ENCODE measurements around the gene SHOC2.
A peak's percentile ranks its signal among the peaks of the same experiment; 100 is the strongest.

Gene SHOC2

GRCh38 chr10:110883924-110884323 is 35.5 kb upstream of the SHOC2 start:
- no peak for DNase-seq (ENCODE audit: low read depth)
- TF ChIP-seq, protein P1, sequence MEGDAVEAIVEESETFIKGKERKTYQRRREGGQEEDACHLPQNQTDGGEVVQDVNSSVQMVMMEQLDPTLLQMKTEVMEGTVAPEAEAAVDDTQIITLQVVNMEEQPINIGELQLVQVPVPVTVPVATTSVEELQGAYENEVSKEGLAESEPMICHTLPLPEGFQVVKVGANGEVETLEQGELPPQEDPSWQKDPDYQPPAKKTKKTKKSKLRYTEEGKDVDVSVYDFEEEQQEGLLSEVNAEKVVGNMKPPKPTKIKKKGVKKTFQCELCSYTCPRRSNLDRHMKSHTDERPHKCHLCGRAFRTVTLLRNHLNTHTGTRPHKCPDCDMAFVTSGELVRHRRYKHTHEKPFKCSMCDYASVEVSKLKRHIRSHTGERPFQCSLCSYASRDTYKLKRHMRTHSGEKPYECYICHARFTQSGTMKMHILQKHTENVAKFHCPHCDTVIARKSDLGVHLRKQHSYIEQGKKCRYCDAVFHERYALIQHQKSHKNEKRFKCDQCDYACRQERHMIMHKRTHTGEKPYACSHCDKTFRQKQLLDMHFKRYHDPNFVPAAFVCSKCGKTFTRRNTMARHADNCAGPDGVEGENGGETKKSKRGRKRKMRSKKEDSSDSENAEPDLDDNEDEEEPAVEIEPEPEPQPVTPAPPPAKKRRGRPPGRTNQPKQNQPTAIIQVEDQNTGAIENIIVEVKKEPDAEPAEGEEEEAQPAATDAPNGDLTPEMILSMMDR (IDR thresholded peaks at IDR 0.05; ENCODE audit: low read depth, low read length, missing control alignments) = no peak
- in situ Hi-C loops (cut with HindIII; ENCODE audit: low sequenced_read_pairs) = loop anchor here (25.0 kb wide), 2 partner anchors 147 to 572 kb away; partner anchors contain the start of gene SMNDC1
- no peak overlapping the region for H3K4me3 ChIP-seq (ENCODE audit: low read depth, low read length)

DNA sequence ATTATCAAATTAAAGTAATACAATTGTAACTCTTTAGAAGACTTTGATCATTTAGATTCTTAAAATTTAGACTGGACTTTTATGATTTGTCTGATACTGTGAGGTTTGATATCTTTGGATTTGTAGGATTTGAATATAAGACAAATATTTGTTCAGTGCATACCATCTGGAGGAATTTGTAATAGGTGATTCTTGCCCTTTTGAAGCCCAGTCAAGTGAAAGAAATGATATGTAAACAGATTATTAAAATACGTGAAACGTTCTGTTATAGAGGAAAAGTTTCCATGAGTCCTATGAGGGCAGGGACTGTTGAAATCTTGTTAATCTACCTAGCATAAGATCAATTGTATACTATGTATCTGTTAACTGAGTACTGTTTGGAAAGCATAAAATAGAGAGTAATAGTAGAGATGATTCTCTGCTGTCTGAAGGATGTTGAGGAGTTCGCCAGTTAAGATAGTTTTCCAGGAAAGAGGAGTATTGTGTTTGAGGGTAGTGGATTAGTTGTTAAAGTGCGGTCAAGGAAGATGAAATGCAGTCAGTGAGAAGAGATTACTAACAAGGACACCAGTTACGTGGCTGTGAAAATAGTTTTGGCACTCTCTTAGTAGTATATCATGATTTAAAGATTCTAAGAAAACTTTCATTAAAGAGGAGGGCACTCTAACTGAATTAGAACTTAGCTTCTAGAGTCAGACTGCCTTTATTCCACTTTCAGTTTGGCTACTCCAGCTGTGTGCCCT is 33.3 kb upstream of the SHOC2 start:
- TF ChIP-seq, protein P1 (IDR thresholded peaks at IDR 0.05; ENCODE audit: low read depth, low read length, missing control alignments) = no peak
- DNase-seq (ENCODE audit: low read depth) = no peak
- H3K4me3 ChIP-seq (ENCODE audit: low read depth, low read length) = no peak overlapping the region
- in situ Hi-C loops (cut with HindIII; ENCODE audit: low sequenced_read_pairs) = loop anchor here (25.0 kb wide), 2 partner anchors 149 to 574 kb away; partner anchors contain the start of gene SMNDC1

GRCh38 chr10:110887560-110887959 is 31.8 kb upstream of the SHOC2 start:
- in situ Hi-C loops (cut with HindIII; ENCODE audit: low sequenced_read_pairs) = loop anchor here (25.0 kb wide), 2 partner anchors 150 to 575 kb away; partner anchors contain the start of gene SMNDC1
- TF ChIP-seq, protein P1 (IDR thresholded peaks at IDR 0.05; ENCODE audit: low read depth, low read length, missing control alignments) = no peak
- no peak for DNase-seq (ENCODE audit: low read depth)

DNA sequence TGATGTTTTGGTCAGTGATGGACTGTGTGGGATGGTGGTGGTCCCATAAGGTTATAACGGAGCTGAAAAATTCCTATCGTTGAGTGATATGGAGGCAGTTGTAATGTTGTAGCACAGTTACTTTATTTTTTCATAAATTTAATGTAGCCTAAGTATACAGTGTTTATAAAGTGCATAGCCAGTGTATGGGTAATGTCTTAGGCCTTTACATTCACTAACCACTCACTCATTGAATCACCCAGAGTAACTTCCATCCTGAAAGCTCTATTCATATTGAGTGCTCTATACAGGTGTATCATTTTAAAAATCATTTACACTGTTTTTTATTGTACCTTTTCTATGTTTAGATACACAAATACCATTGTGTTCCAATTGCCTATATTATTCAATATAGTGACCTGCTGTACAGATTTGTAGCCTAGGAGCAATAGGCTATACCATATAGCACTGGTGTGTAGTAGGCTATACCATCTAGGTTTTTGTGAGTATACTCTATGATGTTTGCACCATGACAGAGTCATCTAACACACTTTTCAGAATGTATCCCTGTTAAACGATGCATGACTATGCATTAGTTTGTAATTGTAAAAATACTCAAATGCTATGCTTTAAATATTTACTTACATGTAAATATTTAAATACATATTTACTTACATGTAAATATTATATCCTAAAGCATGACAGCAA is 26.7 kb upstream of the SHOC2 start:
- in situ Hi-C loops (cut with HindIII; ENCODE audit: low sequenced_read_pairs) = loop anchor here (25.0 kb wide), 2 partner anchors 155 to 580 kb away; partner anchors contain the start of gene SMNDC1
- no peak for DNase-seq (ENCODE audit: low read depth)
- TF ChIP-seq, protein P1 (IDR thresholded peaks at IDR 0.05; ENCODE audit: low read depth, low read length, missing control alignments) = no peak
- no peak overlapping the region for H3K4me3 ChIP-seq (ENCODE audit: low read depth, low read length)

More at GRCh38 chr10:110887560-110887959, 31.8 kb upstream of the SHOC2 start:
- H3K4me3 ChIP-seq (ENCODE audit: low read depth, low read length) = no peak overlapping the region

GRCh38 chr10:110893559-110894179 is 25.7 kb upstream of the SHOC2 start:
- TF ChIP-seq, protein P1 (IDR thresholded peaks at IDR 0.05; ENCODE audit: low read depth, low read length, missing control alignments) = peak; percentile 39
- H3K4me3 ChIP-seq (ENCODE audit: low read depth, low read length) = no peak overlapping the region
- in situ Hi-C loops (cut with HindIII; ENCODE audit: low sequenced_read_pairs) = loop anchor here (25.0 kb wide), 2 partner anchors 156 to 581 kb away; partner anchors contain the start of gene SMNDC1
- DNase-seq (ENCODE audit: low read depth) = no peak

DNA sequence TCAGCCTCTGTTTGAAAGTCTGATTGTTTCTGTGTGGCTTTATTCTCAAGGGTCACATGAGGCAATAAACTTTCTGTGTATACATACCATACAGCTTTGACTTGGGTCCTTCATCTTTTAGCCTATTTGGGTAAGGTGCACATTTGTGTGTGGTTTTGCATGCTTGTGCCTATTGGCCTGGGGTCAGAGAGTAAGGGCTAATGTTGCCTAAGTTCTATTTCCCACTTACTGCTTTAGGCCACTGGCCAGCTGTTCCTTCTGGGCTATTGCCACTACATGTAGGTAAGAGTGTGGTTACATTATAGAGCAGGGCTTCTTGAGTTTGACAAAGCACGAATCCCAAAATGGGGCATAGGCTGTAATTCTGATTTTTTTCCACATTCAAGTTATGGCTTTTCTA is 22.2 kb upstream of the SHOC2 start:
- no peak overlapping the region for H3K4me3 ChIP-seq (ENCODE audit: low read depth, low read length)
- TF ChIP-seq, protein P1 (IDR thresholded peaks at IDR 0.05; ENCODE audit: low read depth, low read length, missing control alignments) = no peak
- DNase-seq (ENCODE audit: low read depth) = no peak
- in situ Hi-C loops (cut with HindIII; ENCODE audit: low sequenced_read_pairs) = loop anchor here (25.0 kb wide), 2 partner anchors 160 to 585 kb away; partner anchors contain the start of gene SMNDC1

Measured in astrocyte of the cerebellum (primary cell).